Gastrocnemius medialis (tissue), 4 donors: ENCODE measurements around the gene CACNA1C.

Experiments
- CTCF ChIP-seq, 5 experiments: fragments of 450-650 bp in 3 of 5; fragments of 200-600 bp in 2 of 5; sonication (generic) in 2 of 5; IDR thresholded peaks in 4 of 5; conservative IDR thresholded peaks in 1 of 5; 1 replicate in 4 of 5; 2 replicates in 1 of 5; pipeline ENCODE4 v1.5.1; 2016 to 2019; ENCODE audit warnings: antibody characterized with exemption in 5 of 5, mild to moderate bottlenecking in 3 of 5, moderate library complexity in 3 of 5
- POLR2A ChIP-seq, 2 donors: fragments of 450-650 bp; IDR thresholded peaks; one replicate each; pipeline ENCODE4 v1.6.1; 2017; ENCODE audit warnings: antibody characterized with exemption in 2 of 2, mild to moderate bottlenecking in 2 of 2, moderate library complexity in 2 of 2

DNA sequence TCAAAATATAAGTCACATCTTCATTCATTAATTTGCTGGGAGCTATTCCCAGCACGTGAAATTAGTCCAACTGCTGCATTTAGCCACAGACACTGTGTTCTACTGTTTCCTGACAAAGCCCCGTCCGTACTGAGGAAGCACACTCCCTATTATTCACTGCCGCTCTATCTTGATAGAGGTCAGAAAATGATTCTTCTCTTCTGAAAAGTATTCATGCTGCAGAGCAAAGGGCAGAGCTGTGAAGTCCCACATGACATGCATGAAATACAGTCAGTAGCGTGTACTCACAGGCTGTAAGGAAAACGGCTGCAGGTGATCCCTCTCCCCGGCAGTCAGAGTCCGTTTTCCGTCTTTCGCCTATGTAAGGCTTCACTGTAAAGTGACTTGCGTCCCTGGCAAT, 439.4 kb downstream of the CACNA1C start:
- TF ChIP-seq POLR2A (IDR thresholded peaks at IDR 0.05), result no peak
- no peak for TF ChIP-seq CTCF (IDR thresholded peaks at IDR 0.05 in 4 of 5, conservative IDR thresholded peaks at IDR 0.05 in 1 of 5)
